Measurements from ENCODE around the gene DNAI7.

DNA sequence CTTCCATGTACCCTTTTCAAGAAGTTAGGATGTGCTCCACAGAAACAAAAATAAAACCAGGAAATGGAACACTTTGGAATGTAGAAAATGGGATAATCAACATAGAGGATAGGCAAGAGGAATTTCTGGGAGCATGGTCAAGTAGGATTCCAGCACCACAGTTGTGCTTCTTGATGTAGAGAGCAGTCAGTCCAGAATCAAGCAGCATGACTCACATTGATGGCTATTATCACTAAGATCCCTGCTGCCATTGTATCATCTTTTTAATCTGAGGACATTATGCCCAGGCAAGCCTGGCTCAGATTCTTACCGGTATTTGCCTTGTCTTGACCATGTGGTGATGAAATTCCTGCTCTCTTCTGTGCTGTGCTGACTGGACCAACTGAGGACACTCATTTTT is 5.7 kb upstream of the DNAI7 start:
- TF ChIP-seq, protein P1, sequence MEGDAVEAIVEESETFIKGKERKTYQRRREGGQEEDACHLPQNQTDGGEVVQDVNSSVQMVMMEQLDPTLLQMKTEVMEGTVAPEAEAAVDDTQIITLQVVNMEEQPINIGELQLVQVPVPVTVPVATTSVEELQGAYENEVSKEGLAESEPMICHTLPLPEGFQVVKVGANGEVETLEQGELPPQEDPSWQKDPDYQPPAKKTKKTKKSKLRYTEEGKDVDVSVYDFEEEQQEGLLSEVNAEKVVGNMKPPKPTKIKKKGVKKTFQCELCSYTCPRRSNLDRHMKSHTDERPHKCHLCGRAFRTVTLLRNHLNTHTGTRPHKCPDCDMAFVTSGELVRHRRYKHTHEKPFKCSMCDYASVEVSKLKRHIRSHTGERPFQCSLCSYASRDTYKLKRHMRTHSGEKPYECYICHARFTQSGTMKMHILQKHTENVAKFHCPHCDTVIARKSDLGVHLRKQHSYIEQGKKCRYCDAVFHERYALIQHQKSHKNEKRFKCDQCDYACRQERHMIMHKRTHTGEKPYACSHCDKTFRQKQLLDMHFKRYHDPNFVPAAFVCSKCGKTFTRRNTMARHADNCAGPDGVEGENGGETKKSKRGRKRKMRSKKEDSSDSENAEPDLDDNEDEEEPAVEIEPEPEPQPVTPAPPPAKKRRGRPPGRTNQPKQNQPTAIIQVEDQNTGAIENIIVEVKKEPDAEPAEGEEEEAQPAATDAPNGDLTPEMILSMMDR (conservative IDR thresholded peaks at IDR 0.05), result no peak
- TF ChIP-seq ZFX (IDR thresholded peaks at IDR 0.05), result no peak

All from C4-2B (cell line).